GM21825 (cell line): ENCODE results near the gene MRPL52.

Experiments used
- ATAC-seq: cut with Tn5 transposase; IDR thresholded peaks from one replicate; pipeline ENCODE4 v1.9.1; 2021; ENCODE audit warnings: mild to moderate bottlenecking, moderate library complexity; ENCODE audit not compliant: unreplicated experiment

Gene MRPL52

GRCh38 chr14:22878271-22879246 lies 48.9 kb downstream of the MRPL52 start:
- no peak for ATAC-seq

- ATAC-seq, result no peak
Observed at GRCh38 chr14:22882064-22882463, 52.4 kb downstream of the MRPL52 start.

DNA sequence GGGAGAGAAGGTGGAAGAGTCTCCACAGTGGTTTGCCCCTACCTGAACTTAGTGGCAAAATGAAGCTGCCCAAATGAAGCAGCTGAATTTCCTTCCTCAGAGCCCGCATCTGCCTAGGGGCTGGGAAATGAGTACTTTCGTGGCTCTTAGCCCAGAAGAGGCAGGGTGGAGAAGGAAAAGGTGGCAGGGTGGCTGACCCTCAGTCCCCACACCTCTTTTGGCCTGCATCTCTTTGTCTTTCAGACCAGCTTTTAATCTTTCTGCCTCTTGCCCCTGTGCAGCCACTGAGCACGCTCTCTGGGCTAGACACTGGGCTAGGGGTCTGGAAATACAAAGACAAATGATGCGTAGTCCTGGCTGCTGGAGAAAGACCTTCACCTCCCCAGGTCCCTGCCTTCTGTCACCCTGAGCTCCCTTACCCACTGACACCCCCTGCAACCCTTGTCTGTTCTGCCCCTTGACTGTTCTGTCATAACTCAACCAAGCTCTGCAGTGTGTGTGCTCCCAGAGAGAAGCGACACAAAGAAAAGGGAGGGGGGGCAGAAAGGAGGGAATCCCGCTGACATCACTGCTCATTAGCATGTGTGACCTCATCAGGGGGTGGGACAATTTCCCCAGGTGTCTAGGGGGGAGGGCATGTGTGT lies 53.0 kb downstream of the MRPL52 start:
- ATAC-seq, result no peak

DNA sequence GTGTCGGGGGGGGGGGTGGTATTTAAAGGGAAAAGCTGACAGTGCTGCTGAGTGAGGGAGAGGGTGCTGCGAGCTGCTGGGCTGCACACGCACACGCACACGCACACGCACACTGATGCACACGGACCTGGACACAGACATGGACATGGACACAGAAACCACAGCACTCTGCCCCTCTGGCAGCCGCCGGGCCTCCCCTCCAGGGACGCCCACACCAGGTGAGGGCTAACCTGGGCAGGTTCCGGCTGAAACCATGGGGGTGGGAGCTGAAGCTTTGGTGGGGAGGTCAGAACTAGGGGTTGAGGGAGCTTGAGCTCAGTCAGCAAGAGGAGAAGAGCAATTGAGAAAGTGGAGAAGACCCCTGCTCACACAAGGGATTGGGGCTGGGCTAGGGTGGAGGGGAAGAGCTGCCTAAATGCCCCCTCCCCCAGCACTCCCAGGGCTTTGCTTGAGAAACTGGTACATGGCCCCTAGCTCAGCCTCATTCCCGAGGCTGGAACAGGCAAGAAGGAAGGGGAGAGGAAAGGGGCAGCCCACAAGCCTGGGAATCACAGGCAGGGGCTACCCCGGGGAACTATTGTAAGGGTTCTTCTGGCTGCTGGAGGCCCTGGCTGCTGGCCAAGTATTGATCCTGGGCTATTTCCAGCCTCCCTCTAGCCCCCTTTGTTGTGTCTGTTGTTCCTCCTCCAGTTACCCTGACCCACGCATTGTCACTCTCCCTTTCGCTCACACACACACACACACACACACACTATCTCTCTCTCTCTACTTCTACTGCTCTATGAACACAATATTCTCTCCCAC lies 53.7 kb downstream of the MRPL52 start, which contains the start of gene REM2:
REM2 (plus strand) TSS at position 50 of the 804 bp plus-strand sequence; CDS start at position 116, 66 bp downstream.
- ATAC-seq, result no peak

- no peak for ATAC-seq
Observed at GRCh38 chr14:22884076-22884737, 54.5 kb downstream of the MRPL52 start.
